Measurements from ENCODE around the gene GPI. TPM values are rescaled to one million over a fixed set of nuclear protein-coding genes. Genes with fewer than 3 reads are reported as not detected.

Gene GPI
- polyA plus RNA-seq, 1 donor (not counting 4 experiments of a cell fraction or from before 2014, with no cell fraction given): 123 TPM

DNA sequence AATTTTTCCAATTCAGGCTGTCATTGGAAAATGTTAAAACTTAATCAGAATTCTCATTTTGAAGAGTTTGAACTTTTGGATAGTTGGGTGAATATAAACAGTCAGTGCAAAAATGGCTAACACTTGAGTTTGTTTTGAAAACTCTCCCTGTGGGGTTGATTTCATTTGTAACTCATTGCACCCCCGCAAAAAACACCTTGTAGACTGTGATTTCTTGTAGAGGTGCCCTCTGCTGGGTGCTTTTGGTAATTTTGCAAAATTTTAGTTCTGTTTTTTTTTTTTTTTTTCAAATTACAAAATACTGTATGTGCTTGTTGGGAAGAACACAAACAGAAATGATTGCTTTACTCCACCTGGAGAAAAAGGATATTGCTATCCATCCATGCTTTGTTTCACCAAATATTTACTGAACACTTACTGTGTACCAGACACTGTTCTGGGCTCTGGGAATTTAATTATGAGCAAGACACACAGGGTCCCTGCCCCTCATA, 28.2 kb upstream of the GPI start:
- FAIRE-seq: peak; percentile 41
- Histone ChIP-seq H3K9me1 (ENCODE audit: control insufficient read depth, extremely low read depth, insufficient read depth, low read length) (no peaks in the 10 kb centered on the region), H2AFZ (ENCODE audit: control insufficient read depth, low read length) (no peak overlapping the region), H3K36me3 (ENCODE audit: control insufficient read depth in 2 of 2, extremely low read depth in 1 of 2, insufficient read depth in 2 of 2, low read length in 2 of 2) (peaks cover 17 to 26% of the 10 kb centered on the region in 2 experiments), H3K9me3 (ENCODE audit: control insufficient read depth, low read depth, low read length) (no peaks in the 10 kb centered on the region), H3K4me2 (ENCODE audit: control insufficient read depth, extremely low read depth, insufficient read depth, low read depth, low read length) (no peak overlapping the region), H3K4me3 (ENCODE audit: control insufficient read depth in 2 of 3, extremely low read depth in 1 of 3, insufficient read depth in 2 of 3, low read depth in 1 of 3, low read length in 3 of 3) (no peak overlapping the region), H3K27ac (ENCODE audit: control insufficient read depth, insufficient read depth, low read length) (no peak overlapping the region), H4K20me1 (ENCODE audit: control insufficient read depth, extremely low read depth, insufficient read depth, low read length) (no peaks in the 10 kb centered on the region), H3K79me2 (ENCODE audit: control insufficient read depth, insufficient read depth, low read length) (no peaks in the 10 kb centered on the region), H3K4me1 (ENCODE audit: control insufficient read depth, extremely low read depth, insufficient read depth, low read length) (no peaks in the 10 kb centered on the region), H3K9ac (ENCODE audit: control insufficient read depth, extremely low read depth, insufficient read depth, low read length) (no peak overlapping the region), H3K27me3 (ENCODE audit: control insufficient read depth, extremely low read depth, insufficient read depth, low read length) (no peaks in the 10 kb centered on the region)
- dilution Hi-C loops (cut with MboI; ENCODE audit: extremely low pct_ligation_motif_present, low sequenced_read_pairs): no loop called here
- DNase-seq (ENCODE audit: low read depth, low spot score): no peak
- TF ChIP-seq, protein P1, sequence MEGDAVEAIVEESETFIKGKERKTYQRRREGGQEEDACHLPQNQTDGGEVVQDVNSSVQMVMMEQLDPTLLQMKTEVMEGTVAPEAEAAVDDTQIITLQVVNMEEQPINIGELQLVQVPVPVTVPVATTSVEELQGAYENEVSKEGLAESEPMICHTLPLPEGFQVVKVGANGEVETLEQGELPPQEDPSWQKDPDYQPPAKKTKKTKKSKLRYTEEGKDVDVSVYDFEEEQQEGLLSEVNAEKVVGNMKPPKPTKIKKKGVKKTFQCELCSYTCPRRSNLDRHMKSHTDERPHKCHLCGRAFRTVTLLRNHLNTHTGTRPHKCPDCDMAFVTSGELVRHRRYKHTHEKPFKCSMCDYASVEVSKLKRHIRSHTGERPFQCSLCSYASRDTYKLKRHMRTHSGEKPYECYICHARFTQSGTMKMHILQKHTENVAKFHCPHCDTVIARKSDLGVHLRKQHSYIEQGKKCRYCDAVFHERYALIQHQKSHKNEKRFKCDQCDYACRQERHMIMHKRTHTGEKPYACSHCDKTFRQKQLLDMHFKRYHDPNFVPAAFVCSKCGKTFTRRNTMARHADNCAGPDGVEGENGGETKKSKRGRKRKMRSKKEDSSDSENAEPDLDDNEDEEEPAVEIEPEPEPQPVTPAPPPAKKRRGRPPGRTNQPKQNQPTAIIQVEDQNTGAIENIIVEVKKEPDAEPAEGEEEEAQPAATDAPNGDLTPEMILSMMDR (optimal IDR thresholded peaks at IDR 0.05 in 1 of 3, IDR thresholded peaks at IDR 0.05 in 1 of 3, conservative IDR thresholded peaks at IDR 0.05 in 1 of 3; ENCODE audit: extremely low read depth in 1 of 3, insufficient read depth in 2 of 3, low read length in 3 of 3): peak; percentile 24 to 52 (median 50)
- no peak for TF ChIP-seq EZH2 (IDR thresholded peaks at IDR 0.05; ENCODE audit: low read length)

DNA sequence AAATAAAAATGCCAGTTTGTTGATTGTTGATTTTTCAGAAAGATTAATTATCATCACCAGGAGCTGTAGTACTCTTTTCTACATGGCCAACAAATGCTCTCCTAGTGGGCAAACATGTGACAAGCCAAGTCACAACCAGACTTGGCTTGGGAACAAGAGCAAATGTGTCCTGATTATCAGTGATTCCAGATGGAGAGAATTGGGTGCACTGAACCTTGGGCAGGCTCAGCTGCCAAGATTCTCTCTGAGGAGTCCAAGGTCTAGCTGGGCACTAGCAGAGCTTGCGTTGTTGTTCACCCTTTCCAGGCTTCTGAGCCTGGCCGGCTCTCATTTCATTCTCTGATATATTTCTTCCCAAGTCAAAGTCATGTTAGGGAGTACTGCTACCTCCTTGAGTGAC, 27.3 kb upstream of the GPI start:
- no peak overlapping the region for H3K9ac ChIP-seq (ENCODE audit: control insufficient read depth, extremely low read depth, insufficient read depth, low read length)
- FAIRE-seq (no peak), DNase-seq (ENCODE audit: low read depth, low spot score) (no peak)
- dilution Hi-C loops (cut with MboI; ENCODE audit: extremely low pct_ligation_motif_present, low sequenced_read_pairs): no loop called here
- H2AFZ ChIP-seq (ENCODE audit: control insufficient read depth, low read length): no peak overlapping the region
- H3K4me3 ChIP-seq (ENCODE audit: control insufficient read depth in 2 of 3, extremely low read depth in 1 of 3, insufficient read depth in 2 of 3, low read depth in 1 of 3, low read length in 3 of 3): no peak overlapping the region
- no peaks in the 10 kb centered on the region for H3K79me2 ChIP-seq (ENCODE audit: control insufficient read depth, insufficient read depth, low read length)
- H3K4me1 ChIP-seq (ENCODE audit: control insufficient read depth, extremely low read depth, insufficient read depth, low read length): no peaks in the 10 kb centered on the region
- H3K9me1 ChIP-seq (ENCODE audit: control insufficient read depth, extremely low read depth, insufficient read depth, low read length): no peaks in the 10 kb centered on the region
- no peaks in the 10 kb centered on the region for H4K20me1 ChIP-seq (ENCODE audit: control insufficient read depth, extremely low read depth, insufficient read depth, low read length)
- H3K36me3 ChIP-seq (ENCODE audit: control insufficient read depth in 2 of 2, extremely low read depth in 1 of 2, insufficient read depth in 2 of 2, low read length in 2 of 2): peaks cover 19 to 26% of the 10 kb centered on the region in 2 experiments
- H3K27me3 ChIP-seq (ENCODE audit: control insufficient read depth, extremely low read depth, insufficient read depth, low read length): no peaks in the 10 kb centered on the region
- H3K27ac ChIP-seq (ENCODE audit: control insufficient read depth, insufficient read depth, low read length): no peak overlapping the region
- no peak overlapping the region for H3K4me2 ChIP-seq (ENCODE audit: control insufficient read depth, extremely low read depth, insufficient read depth, low read depth, low read length)
- no peaks in the 10 kb centered on the region for H3K9me3 ChIP-seq (ENCODE audit: control insufficient read depth, low read depth, low read length)
- TF ChIP-seq, protein P1 (optimal IDR thresholded peaks at IDR 0.05 in 1 of 3, IDR thresholded peaks at IDR 0.05 in 1 of 3, conservative IDR thresholded peaks at IDR 0.05 in 1 of 3; ENCODE audit: extremely low read depth in 1 of 3, insufficient read depth in 2 of 3, low read length in 3 of 3): no peak
- no peak for TF ChIP-seq EZH2 (IDR thresholded peaks at IDR 0.05; ENCODE audit: low read length)
